Endothelial cell of umbilical vein (primary cell): ENCODE data around the gene GRM5.
"Not testable (repeated sequence)": the region's sequence is repeated elsewhere in the genome, so short reads cannot be mapped to it uniquely, and the experiment has no call there.

ENCODE experiments used
- EZH2 ChIP-seq: IDR thresholded peaks from 2 replicates; pipeline ENCODE4 v1.6.1; 2012; ENCODE audit warnings: borderline replicate concordance, low read depth, mild to moderate bottlenecking, moderate library complexity, low read length, inconsistent platforms; ENCODE audit not compliant: severe bottlenecking
- MYC ChIP-seq: IDR thresholded peaks from one replicate; pipeline ENCODE4 v1.6.1; 2011; ENCODE audit warnings: mild to moderate bottlenecking, low read depth, low read length
- POLR2A ChIP-seq: IDR thresholded peaks from 2 replicates; pipeline ENCODE4 v1.6.1; 2012; ENCODE audit warnings: low read depth, mild to moderate bottlenecking, control low read depth, low read length
- POLR2AphosphoS5 ChIP-seq: IDR thresholded peaks from 2 replicates; pipeline ENCODE4 v1.6.1; 2012; ENCODE audit warnings: low read depth, mild to moderate bottlenecking, control low read depth, low read length, moderate library complexity; ENCODE audit not compliant: insufficient read depth
- TF ChIP-seq, protein P1 (sequence below), 2 donors: IDR thresholded peaks; 1 replicate in 1 of 2; 2 replicates in 1 of 2; pipeline ENCODE4 v1.5.1; 2011; ENCODE audit warnings: low read length in 2 of 2, mild to moderate bottlenecking in 2 of 2, moderate library complexity in 2 of 2, control low read depth in 1 of 2, inconsistent platforms in 1 of 2, low read depth in 1 of 2; ENCODE audit not compliant: insufficient read depth in 1 of 2; ENCODE audit errors: extremely low read depth in 1 of 2
- TF ChIP-seq, protein P2 (sequence below): IDR thresholded peaks from 2 replicates; pipeline ENCODE4 v1.6.1; 2011; ENCODE audit not compliant: insufficient read depth, insufficient read length

DNA sequence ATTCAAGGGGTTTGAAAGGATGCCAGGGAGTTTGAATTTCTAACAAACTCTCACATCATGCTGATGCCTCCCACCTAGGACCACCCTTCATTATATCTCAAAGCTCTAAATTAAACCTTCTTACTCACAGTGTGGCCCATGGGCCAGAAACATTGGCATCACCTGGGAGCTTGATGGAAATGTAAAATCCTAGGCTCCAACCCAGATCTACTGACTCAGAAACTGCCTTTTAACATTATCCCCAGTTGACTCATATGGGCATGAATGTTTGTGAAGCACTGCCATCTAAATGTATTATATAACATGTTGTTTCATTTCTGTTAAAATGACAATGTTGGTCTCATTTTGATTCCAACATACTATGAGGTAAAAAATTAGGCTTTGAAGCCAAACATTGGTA lies 90.3 kb downstream of the GRM5 start:
- TF ChIP-seq, protein P1, sequence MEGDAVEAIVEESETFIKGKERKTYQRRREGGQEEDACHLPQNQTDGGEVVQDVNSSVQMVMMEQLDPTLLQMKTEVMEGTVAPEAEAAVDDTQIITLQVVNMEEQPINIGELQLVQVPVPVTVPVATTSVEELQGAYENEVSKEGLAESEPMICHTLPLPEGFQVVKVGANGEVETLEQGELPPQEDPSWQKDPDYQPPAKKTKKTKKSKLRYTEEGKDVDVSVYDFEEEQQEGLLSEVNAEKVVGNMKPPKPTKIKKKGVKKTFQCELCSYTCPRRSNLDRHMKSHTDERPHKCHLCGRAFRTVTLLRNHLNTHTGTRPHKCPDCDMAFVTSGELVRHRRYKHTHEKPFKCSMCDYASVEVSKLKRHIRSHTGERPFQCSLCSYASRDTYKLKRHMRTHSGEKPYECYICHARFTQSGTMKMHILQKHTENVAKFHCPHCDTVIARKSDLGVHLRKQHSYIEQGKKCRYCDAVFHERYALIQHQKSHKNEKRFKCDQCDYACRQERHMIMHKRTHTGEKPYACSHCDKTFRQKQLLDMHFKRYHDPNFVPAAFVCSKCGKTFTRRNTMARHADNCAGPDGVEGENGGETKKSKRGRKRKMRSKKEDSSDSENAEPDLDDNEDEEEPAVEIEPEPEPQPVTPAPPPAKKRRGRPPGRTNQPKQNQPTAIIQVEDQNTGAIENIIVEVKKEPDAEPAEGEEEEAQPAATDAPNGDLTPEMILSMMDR (IDR thresholded peaks at IDR 0.05; ENCODE audit: extremely low read depth in 1 of 2, insufficient read depth in 1 of 2, low read depth in 1 of 2, low read length in 2 of 2), result not testable (repeated sequence)
- TF ChIP-seq EZH2, POLR2AphosphoS5, MYC, POLR2A: not testable (repeated sequence)
- TF ChIP-seq, protein P2, sequence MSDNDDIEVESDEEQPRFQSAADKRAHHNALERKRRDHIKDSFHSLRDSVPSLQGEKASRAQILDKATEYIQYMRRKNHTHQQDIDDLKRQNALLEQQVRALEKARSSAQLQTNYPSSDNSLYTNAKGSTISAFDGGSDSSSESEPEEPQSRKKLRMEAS, result not testable (repeated sequence)
